ENCODE results near the gene MBNL2.
"Not testable (repeated sequence)": the region's sequence is repeated elsewhere in the genome, so short reads cannot be mapped to it uniquely, and the experiment has no call there.

The MBNL2 gene

GRCh38 chr13:97194479-97194878, 27.7 kb upstream of the MBNL2 start:
- Histone ChIP-seq H2AFZ (ENCODE audit: low read depth, low read length) (no peak overlapping the region), H3K36me3 (ENCODE audit: insufficient read depth, low read length) (no peaks in the 10 kb centered on the region), H3K9me3 (ENCODE audit: low read length) (no peaks in the 10 kb centered on the region), H3K4me3 (ENCODE audit: low read length) (no peak overlapping the region), H3K4me1 (ENCODE audit: insufficient read depth, low read length) (peaks cover 15% of the 10 kb centered on the region), H3K27me3 (ENCODE audit: insufficient read depth, low read length) (no peaks in the 10 kb centered on the region)

GRCh38 chr13:97196340-97196739, 25.8 kb upstream of the MBNL2 start:
- Histone ChIP-seq H3K27me3 (ENCODE audit: insufficient read depth, low read length) (no peaks in the 10 kb centered on the region), H3K4me1 (ENCODE audit: insufficient read depth, low read length) (peaks cover 15% of the 10 kb centered on the region), H3K9me3 (ENCODE audit: low read length) (no peaks in the 10 kb centered on the region), H3K4me3 (ENCODE audit: low read length) (no peak overlapping the region), H2AFZ (ENCODE audit: low read depth, low read length) (no peak overlapping the region), H3K36me3 (ENCODE audit: insufficient read depth, low read length) (no peaks in the 10 kb centered on the region)

GRCh38 chr13:97198753-97199152, 23.4 kb upstream of the MBNL2 start:
- H3K9me3 ChIP-seq (ENCODE audit: low read length) = no peaks in the 10 kb centered on the region
- H3K27me3 ChIP-seq (ENCODE audit: insufficient read depth, low read length) = no peaks in the 10 kb centered on the region
- H3K4me3 ChIP-seq (ENCODE audit: low read length) = no peak overlapping the region
- no peak overlapping the region for H2AFZ ChIP-seq (ENCODE audit: low read depth, low read length)
- peaks cover 15% of the 10 kb centered on the region for H3K4me1 ChIP-seq (ENCODE audit: insufficient read depth, low read length)
- H3K36me3 ChIP-seq (ENCODE audit: insufficient read depth, low read length) = no peaks in the 10 kb centered on the region

- Histone ChIP-seq H2AFZ (ENCODE audit: low read depth, low read length) (no peak overlapping the region), H3K4me1 (ENCODE audit: insufficient read depth, low read length) (peaks cover 11% of the 10 kb centered on the region), H3K36me3 (ENCODE audit: insufficient read depth, low read length) (no peaks in the 10 kb centered on the region), H3K27me3 (ENCODE audit: insufficient read depth, low read length) (no peaks in the 10 kb centered on the region), H3K4me3 (ENCODE audit: low read length) (no peak overlapping the region), H3K9me3 (ENCODE audit: low read length) (no peaks in the 10 kb centered on the region)
Measured at GRCh38 chr13:97199451-97199850, 22.7 kb upstream of the MBNL2 start.

GRCh38 chr13:97200081-97200942, 21.8 kb upstream of the MBNL2 start:
- Histone ChIP-seq H3K4me1 (ENCODE audit: insufficient read depth, low read length) (peaks cover 3% of the 10 kb centered on the region), H3K4me3 (ENCODE audit: low read length) (no peak overlapping the region), H3K36me3 (ENCODE audit: insufficient read depth, low read length) (no peaks in the 10 kb centered on the region), H3K27me3 (ENCODE audit: insufficient read depth, low read length) (no peaks in the 10 kb centered on the region), H2AFZ (ENCODE audit: low read depth, low read length) (no peak overlapping the region), H3K9me3 (ENCODE audit: low read length) (no peaks in the 10 kb centered on the region)

- Histone ChIP-seq H3K27me3 (ENCODE audit: insufficient read depth, low read length) (no peaks in the 10 kb centered on the region), H2AFZ (ENCODE audit: low read depth, low read length) (no peak overlapping the region), H3K9me3 (ENCODE audit: low read length) (no peaks in the 10 kb centered on the region), H3K36me3 (ENCODE audit: insufficient read depth, low read length) (no peaks in the 10 kb centered on the region), H3K4me1 (ENCODE audit: insufficient read depth, low read length) (no peaks in the 10 kb centered on the region), H3K4me3 (ENCODE audit: low read length) (no peak overlapping the region)
Measured at GRCh38 chr13:97202761-97203160, 19.4 kb upstream of the MBNL2 start.

- no peaks in the 10 kb centered on the region for H3K36me3 ChIP-seq (ENCODE audit: insufficient read depth, low read length)
- no peak overlapping the region for H2AFZ ChIP-seq (ENCODE audit: low read depth, low read length)
- no peak overlapping the region for H3K4me3 ChIP-seq (ENCODE audit: low read length)
Measured at GRCh38 chr13:97205465-97205864, 16.7 kb upstream of the MBNL2 start.

GRCh38 chr13:97205982-97206381, 16.2 kb upstream of the MBNL2 start:
- Histone ChIP-seq H3K4me3 (ENCODE audit: low read length) (no peak overlapping the region), H3K4me1 (ENCODE audit: insufficient read depth, low read length) (peaks cover under 1% of the 10 kb centered on the region), H2AFZ (ENCODE audit: low read depth, low read length) (no peak overlapping the region), H3K9me3 (ENCODE audit: low read length) (no peaks in the 10 kb centered on the region), H3K27me3 (ENCODE audit: insufficient read depth, low read length) (no peaks in the 10 kb centered on the region), H3K36me3 (ENCODE audit: insufficient read depth, low read length) (no peaks in the 10 kb centered on the region)

More at GRCh38 chr13:97205465-97205864, 16.7 kb upstream of the MBNL2 start:
- Histone ChIP-seq H3K9me3 (ENCODE audit: low read length) (no peaks in the 10 kb centered on the region), H3K4me1 (ENCODE audit: insufficient read depth, low read length) (no peaks in the 10 kb centered on the region), H3K27me3 (ENCODE audit: insufficient read depth, low read length) (no peaks in the 10 kb centered on the region)

GRCh38 chr13:97207252-97207651, 14.9 kb upstream of the MBNL2 start:
- H3K36me3 ChIP-seq (ENCODE audit: insufficient read depth, low read length); H2AFZ ChIP-seq (ENCODE audit: low read depth, low read length); H3K4me3 ChIP-seq (ENCODE audit: low read length); H3K4me1 ChIP-seq (ENCODE audit: insufficient read depth, low read length); H3K27me3 ChIP-seq (ENCODE audit: insufficient read depth, low read length); H3K9me3 ChIP-seq (ENCODE audit: low read length): not testable (repeated sequence)

GRCh38 chr13:97211300-97211699, 10.8 kb upstream of the MBNL2 start:
- Histone ChIP-seq H3K9me3 (ENCODE audit: low read length) (no peaks in the 10 kb centered on the region), H2AFZ (ENCODE audit: low read depth, low read length) (no peak overlapping the region), H3K36me3 (ENCODE audit: insufficient read depth, low read length) (no peaks in the 10 kb centered on the region), H3K4me3 (ENCODE audit: low read length) (no peak overlapping the region), H3K27me3 (ENCODE audit: insufficient read depth, low read length) (no peaks in the 10 kb centered on the region), H3K4me1 (ENCODE audit: insufficient read depth, low read length) (peaks cover 6% of the 10 kb centered on the region)

GRCh38 chr13:97212004-97212403, 10.1 kb upstream of the MBNL2 start:
- no peaks in the 10 kb centered on the region for H3K27me3 ChIP-seq (ENCODE audit: insufficient read depth, low read length)
- no peak overlapping the region for H3K4me3 ChIP-seq (ENCODE audit: low read length)
- H3K4me1 ChIP-seq (ENCODE audit: insufficient read depth, low read length) = peaks cover 6% of the 10 kb centered on the region
- H3K9me3 ChIP-seq (ENCODE audit: low read length) = no peaks in the 10 kb centered on the region
- H3K36me3 ChIP-seq (ENCODE audit: insufficient read depth, low read length) = no peaks in the 10 kb centered on the region
- no peak overlapping the region for H2AFZ ChIP-seq (ENCODE audit: low read depth, low read length)

GRCh38 chr13:97212601-97213040, 9.5 kb upstream of the MBNL2 start:
- no peak overlapping the region for H3K4me3 ChIP-seq (ENCODE audit: low read length)
- H2AFZ ChIP-seq (ENCODE audit: low read depth, low read length) = no peak overlapping the region
- H3K27me3 ChIP-seq (ENCODE audit: insufficient read depth, low read length) = no peaks in the 10 kb centered on the region
- no peaks in the 10 kb centered on the region for H3K36me3 ChIP-seq (ENCODE audit: insufficient read depth, low read length)
- peaks cover 6% of the 10 kb centered on the region for H3K4me1 ChIP-seq (ENCODE audit: insufficient read depth, low read length)
- H3K9me3 ChIP-seq (ENCODE audit: low read length) = no peaks in the 10 kb centered on the region

- H3K4me1 ChIP-seq (ENCODE audit: insufficient read depth, low read length) = peaks cover 6% of the 10 kb centered on the region
- no peaks in the 10 kb centered on the region for H3K36me3 ChIP-seq (ENCODE audit: insufficient read depth, low read length)
- no peak overlapping the region for H2AFZ ChIP-seq (ENCODE audit: low read depth, low read length)
- H3K27me3 ChIP-seq (ENCODE audit: insufficient read depth, low read length) = no peaks in the 10 kb centered on the region
- H3K4me3 ChIP-seq (ENCODE audit: low read length) = no peak overlapping the region
- H3K9me3 ChIP-seq (ENCODE audit: low read length) = no peaks in the 10 kb centered on the region
Measured at GRCh38 chr13:97214921-97215320, 7.2 kb upstream of the MBNL2 start.

GRCh38 chr13:97215325-97215724, 6.8 kb upstream of the MBNL2 start:
- Histone ChIP-seq H3K4me1 (ENCODE audit: insufficient read depth, low read length) (peaks cover 6% of the 10 kb centered on the region), H3K4me3 (ENCODE audit: low read length) (no peak overlapping the region), H3K9me3 (ENCODE audit: low read length) (no peaks in the 10 kb centered on the region), H2AFZ (ENCODE audit: low read depth, low read length) (no peak overlapping the region), H3K27me3 (ENCODE audit: insufficient read depth, low read length) (no peaks in the 10 kb centered on the region), H3K36me3 (ENCODE audit: insufficient read depth, low read length) (no peaks in the 10 kb centered on the region)

Measured in neuron (in vitro differentiated cells).